Gastrocnemius medialis (tissue), 4 donors: ENCODE results near the gene RIOX2.

Experiments
- CTCF ChIP-seq, 5 experiments: fragments of 450-650 bp in 3 of 5; fragments of 200-600 bp in 2 of 5; sonication (generic) in 2 of 5; IDR thresholded peaks in 4 of 5; conservative IDR thresholded peaks in 1 of 5; 1 replicate in 4 of 5; 2 replicates in 1 of 5; pipeline ENCODE4 v1.5.1; 2016 to 2019; ENCODE audit warnings: antibody characterized with exemption in 5 of 5, mild to moderate bottlenecking in 3 of 5, moderate library complexity in 3 of 5
- POLR2A ChIP-seq, 2 donors: fragments of 450-650 bp; IDR thresholded peaks; one replicate each; pipeline ENCODE4 v1.6.1; 2017; ENCODE audit warnings: antibody characterized with exemption in 2 of 2, mild to moderate bottlenecking in 2 of 2, moderate library complexity in 2 of 2

- TF ChIP-seq CTCF (IDR thresholded peaks at IDR 0.05 in 4 of 5, conservative IDR thresholded peaks at IDR 0.05 in 1 of 5) (no peak), POLR2A (IDR thresholded peaks at IDR 0.05) (no peak)
Observed at GRCh38 chr3:98003306-98003969, 31.2 kb upstream of the RIOX2 start.
